Gastroesophageal sphincter (tissue), 4 donors: Measurements from ENCODE around the gene FXYD6. TPM values are rescaled to one million over a fixed set of nuclear protein-coding genes. Genes with fewer than 3 reads are reported as not detected.

ENCODE experiments used
- ATAC-seq: fragments of 150-250 bp; one replicate; pipeline ENCODE4 v1.9.1; 2016; ENCODE audit warnings: mild to moderate bottlenecking, moderate library complexity
- H3K27ac ChIP-seq, 4 donors: fragments of 200-600 bp; sonication (generic) in 3 of 4; 1 replicate in 3 of 4; 2 replicates in 1 of 4; pipeline ENCODE4 v1.5.1; 2016 to 2019
- H3K27me3 ChIP-seq: fragments of 200-600 bp; sonication (generic); one replicate; pipeline ENCODE4 v1.5.1; 2019
- H3K36me3 ChIP-seq, 2 donors: fragments of 200-600 bp; sonication (generic); one replicate each; pipeline ENCODE4 v1.5.1; 2019; ENCODE audit warnings: control low read depth in 1 of 2
- H3K4me1 ChIP-seq, 3 donors: fragments of 200-600 bp; sonication (generic); 1 replicate in 2 of 3; 2 replicates in 1 of 3; pipeline ENCODE4 v1.5.1; 2016 to 2019; ENCODE audit warnings: control low read depth in 2 of 3
- H3K4me3 ChIP-seq, 2 donors: fragments of 200-600 bp; sonication (generic); one replicate each; pipeline ENCODE4 v1.5.1; 2019; ENCODE audit warnings: mild to moderate bottlenecking in 1 of 2, moderate library complexity in 1 of 2
- H3K9me3 ChIP-seq, 3 donors: fragments of 200-600 bp; sonication (generic); one replicate each; pipeline ENCODE4 v1.5.1; 2017 to 2019; ENCODE audit warnings: control low read depth in 2 of 3
- CTCF ChIP-seq, 4 experiments: fragments of 200-600 bp in 2 of 4; fragments of 450-650 bp in 2 of 4; sonication (generic) in 1 of 4; IDR thresholded peaks; one replicate each; pipeline ENCODE4 v1.5.1; 2017 to 2019; ENCODE audit warnings: antibody characterized with exemption in 4 of 4, mild to moderate bottlenecking in 2 of 4, moderate library complexity in 2 of 4
- EP300 ChIP-seq: sonication (generic); formaldehyde crosslinking; IDR thresholded peaks from one replicate; pipeline ENCODE4 v1.6.1; 2017; ENCODE audit warnings: antibody characterized with exemption, mild to moderate bottlenecking
- POLR2A ChIP-seq, 2 donors: fragments of 450-650 bp; IDR thresholded peaks; one replicate each; pipeline ENCODE4 v1.6.1; 2017; ENCODE audit warnings: antibody characterized with exemption in 2 of 2, mild to moderate bottlenecking in 2 of 2, moderate library complexity in 1 of 2
- POLR2AphosphoS5 ChIP-seq: sonication (generic); formaldehyde crosslinking; IDR thresholded peaks from one replicate; pipeline ENCODE4 v1.6.1; 2017; ENCODE audit warnings: antibody characterized with exemption
- WGBS, 2 donors: methylation state at CpG; one replicate each; pipeline ENCODE4 v1.1.5; 2018; ENCODE audit warnings: low coverage in 1 of 2; 5-methylcytosine and 5-hydroxymethylcytosine counted together
- total RNA-seq, 4 donors: library from RNA; depleted of rRNA; stranded (reverse); fragments of >200 nt; gene quantifications; one replicate each; pipeline ENCODE4 v1.1.0, GENCODE V29; 2016

FXYD6 gene
- total RNA-seq, 4 donors from 2014 or later, result 28.6 to 76.7 (median 74.4) TPM

- Histone ChIP-seq H3K36me3 (no peaks in the 10 kb centered on the region), H3K4me1 (peaks cover 0 to 57% (median 16%) of the 10 kb centered on the region in 3 donors), H3K9me3 (no peaks in the 10 kb centered on the region), H3K4me3 (peak overlapping the region; percentile 6 to 35), H3K27me3 (no peaks in the 10 kb centered on the region), H3K27ac (peak overlapping the region; percentile 40 to 87 (median 84))
- peak; percentile 82 for ATAC-seq
- 6 to 28% methylated on average over 3 to 6 of the region's 11 CpGs for WGBS, 2 donors
- peak; percentile 61 for TF ChIP-seq POLR2AphosphoS5
- no peak for TF ChIP-seq CTCF (IDR thresholded peaks at IDR 0.05)
- TF ChIP-seq POLR2A (IDR thresholded peaks at IDR 0.05), result no peak
Measured at GRCh38 chr11:117885777-117886176, 9.3 kb upstream of the FXYD6 start.

GRCh38 chr11:117884994-117885393 lies 8.5 kb upstream of the FXYD6 start:
- Histone ChIP-seq H3K27ac (peak overlapping the region; percentile 40 to 87 (median 84)), H3K36me3 (no peaks in the 10 kb centered on the region), H3K4me1 (peaks cover 0 to 59% (median 16%) of the 10 kb centered on the region in 3 donors), H3K9me3 (no peaks in the 10 kb centered on the region), H3K4me3 (no peak overlapping the region), H3K27me3 (no peaks in the 10 kb centered on the region)
- TF ChIP-seq POLR2AphosphoS5 (peak; percentile 15), CTCF (IDR thresholded peaks at IDR 0.05) (no peak), POLR2A (IDR thresholded peaks at IDR 0.05) (no peak)
- 29 to 38% methylated on average over 4 to 6 of the region's 7 CpGs for WGBS, 2 donors
- ATAC-seq, result peak; percentile 31

- no peaks in the 10 kb centered on the region for H3K36me3 ChIP-seq
- no peak for ATAC-seq
- no peak overlapping the region for H3K4me3 ChIP-seq
- H3K9me3 ChIP-seq, result no peaks in the 10 kb centered on the region
- peaks cover 0 to 61% (median 16%) of the 10 kb centered on the region in 3 donors for H3K4me1 ChIP-seq
- no peaks in the 10 kb centered on the region for H3K27me3 ChIP-seq
- peak overlapping the region in 3 of 4 donors; percentile 61 to 83 (median 64) for H3K27ac ChIP-seq
- WGBS, 2 donors, result 75 to 100% methylated on average over 1 to 2 of the region's 3 CpGs
- no peak for TF ChIP-seq POLR2A (IDR thresholded peaks at IDR 0.05)
- TF ChIP-seq CTCF (IDR thresholded peaks at IDR 0.05), result no peak
- TF ChIP-seq EP300, result no peak
- no peak for TF ChIP-seq POLR2AphosphoS5
Measured at GRCh38 chr11:117883063-117883462, 6.6 kb upstream of the FXYD6 start.

- no peak for ATAC-seq
- H3K9me3 ChIP-seq, result no peaks in the 10 kb centered on the region
- H3K4me1 ChIP-seq, result peaks cover 0 to 68% (median 19%) of the 10 kb centered on the region in 3 donors
- no peaks in the 10 kb centered on the region for H3K36me3 ChIP-seq
- WGBS, 2 donors, result 14 to 28% methylated on average over 6 to 10 of the region's 11 CpGs
- H3K4me3 ChIP-seq, result peak overlapping the region in 1 of 2 donors; percentile 7
- peak overlapping the region in 3 of 4 donors; percentile 61 to 83 (median 64) for H3K27ac ChIP-seq
- no peaks in the 10 kb centered on the region for H3K27me3 ChIP-seq
- no peak for TF ChIP-seq CTCF (IDR thresholded peaks at IDR 0.05)
- TF ChIP-seq POLR2A (IDR thresholded peaks at IDR 0.05), result no peak
- TF ChIP-seq EP300, result no peak
- no peak for TF ChIP-seq POLR2AphosphoS5
Measured at GRCh38 chr11:117882311-117882905, 6.0 kb upstream of the FXYD6 start.

GRCh38 chr11:117881217-117881616 lies 4.8 kb upstream of the FXYD6 start:
- 85 to 100% methylated on average over 4 of the region's 5 CpGs for WGBS, 2 donors
- Histone ChIP-seq H3K4me3 (no peak overlapping the region), H3K27me3 (peaks cover 10% of the 10 kb centered on the region), H3K27ac (no peak overlapping the region), H3K36me3 (no peaks in the 10 kb centered on the region), H3K9me3 (no peaks in the 10 kb centered on the region), H3K4me1 (peaks cover 0 to 72% (median 23%) of the 10 kb centered on the region in 3 donors)
- TF ChIP-seq POLR2A (IDR thresholded peaks at IDR 0.05) (no peak), POLR2AphosphoS5 (no peak), CTCF (IDR thresholded peaks at IDR 0.05) (no peak), EP300 (no peak)
- no peak for ATAC-seq
